IPS-15b (cell line): ENCODE data around the gene TMEM127.
"Not testable (repeated sequence)": the region's sequence is repeated elsewhere in the genome, so short reads cannot be mapped to it uniquely, and the experiment has no call there.

ENCODE experiments used
- H3K27me3 ChIP-seq: one replicate; pipeline ENCODE4 v1.6.1; 2013; ENCODE audit warnings: low read length; ENCODE audit not compliant: control insufficient read depth, insufficient read depth
- H3K36me3 ChIP-seq: one replicate; pipeline ENCODE4 v1.6.1; 2013; ENCODE audit warnings: low read length; ENCODE audit not compliant: control insufficient read depth, insufficient read depth
- H3K4me1 ChIP-seq: one replicate; pipeline ENCODE4 v1.6.1; 2013; ENCODE audit warnings: mild to moderate bottlenecking, low read length; ENCODE audit not compliant: control insufficient read depth, insufficient read depth
- H3K4me3 ChIP-seq: one replicate; pipeline ENCODE4 v1.5.1; 2013; ENCODE audit warnings: low read depth, low read length
- H3K9ac ChIP-seq: one replicate; pipeline ENCODE4 v1.6.1; 2013; ENCODE audit warnings: low read depth, mild to moderate bottlenecking, low read length
- H3K9me3 ChIP-seq: one replicate; pipeline ENCODE4 v1.6.1; 2013; ENCODE audit warnings: mild to moderate bottlenecking, low read length; ENCODE audit not compliant: control insufficient read depth, insufficient read depth

TMEM127 gene

GRCh38 chr2:96238266-96238665 lies 27.5 kb downstream of the TMEM127 start:
- peaks cover 2% of the 10 kb centered on the region for H3K4me1 ChIP-seq
- H3K4me3 ChIP-seq, result no peak overlapping the region
- H3K9ac ChIP-seq, result no peak overlapping the region
- H3K27me3 ChIP-seq, result no peaks in the 10 kb centered on the region
- no peaks in the 10 kb centered on the region for H3K36me3 ChIP-seq
- H3K9me3 ChIP-seq, result no peaks in the 10 kb centered on the region

- Histone ChIP-seq H3K9ac (no peak overlapping the region), H3K4me3 (no peak overlapping the region), H3K27me3 (no peaks in the 10 kb centered on the region), H3K9me3 (no peaks in the 10 kb centered on the region), H3K36me3 (no peaks in the 10 kb centered on the region), H3K4me1 (peaks cover 2% of the 10 kb centered on the region)
Measured at GRCh38 chr2:96236882-96237281, 28.9 kb downstream of the TMEM127 start.

GRCh38 chr2:96233880-96234316 lies 31.9 kb downstream of the TMEM127 start:
- Histone ChIP-seq H3K4me1 (no peaks in the 10 kb centered on the region), H3K9ac (no peak overlapping the region), H3K4me3 (no peak overlapping the region), H3K9me3 (no peaks in the 10 kb centered on the region), H3K36me3 (no peaks in the 10 kb centered on the region), H3K27me3 (no peaks in the 10 kb centered on the region)

- H3K4me3 ChIP-seq, result no peak overlapping the region
- no peaks in the 10 kb centered on the region for H3K4me1 ChIP-seq
- no peaks in the 10 kb centered on the region for H3K9me3 ChIP-seq
- no peaks in the 10 kb centered on the region for H3K27me3 ChIP-seq
- H3K9ac ChIP-seq, result no peak overlapping the region
- H3K36me3 ChIP-seq, result no peaks in the 10 kb centered on the region
Measured at GRCh38 chr2:96233436-96233835, 32.4 kb downstream of the TMEM127 start.

- no peak overlapping the region for H3K4me3 ChIP-seq
- no peaks in the 10 kb centered on the region for H3K27me3 ChIP-seq
- H3K9me3 ChIP-seq, result no peaks in the 10 kb centered on the region
- no peak overlapping the region for H3K9ac ChIP-seq
- H3K4me1 ChIP-seq, result no peaks in the 10 kb centered on the region
- no peaks in the 10 kb centered on the region for H3K36me3 ChIP-seq
Measured at GRCh38 chr2:96231316-96231715, 34.5 kb downstream of the TMEM127 start.

- Histone ChIP-seq H3K4me3 (no peak overlapping the region), H3K4me1 (no peaks in the 10 kb centered on the region), H3K9ac (no peak overlapping the region), H3K36me3 (no peaks in the 10 kb centered on the region), H3K27me3 (no peaks in the 10 kb centered on the region), H3K9me3 (no peaks in the 10 kb centered on the region)
Measured at GRCh38 chr2:96225016-96225533, 40.7 kb downstream of the TMEM127 start.

- not testable (repeated sequence) for H3K27me3 ChIP-seq, H3K36me3 ChIP-seq, H3K4me3 ChIP-seq, H3K4me1 ChIP-seq, H3K9ac ChIP-seq, H3K9me3 ChIP-seq
Measured at GRCh38 chr2:96221106-96221505, 44.7 kb downstream of the TMEM127 start.

- not testable (repeated sequence) for H3K4me1 ChIP-seq, H3K27me3 ChIP-seq, H3K9me3 ChIP-seq, H3K4me3 ChIP-seq, H3K36me3 ChIP-seq, H3K9ac ChIP-seq
Measured at GRCh38 chr2:96219959-96220358, 45.8 kb downstream of the TMEM127 start.

- Histone ChIP-seq H3K4me1 (no peaks in the 10 kb centered on the region), H3K9me3 (no peaks in the 10 kb centered on the region), H3K4me3 (no peak overlapping the region), H3K9ac (no peak overlapping the region), H3K27me3 (no peaks in the 10 kb centered on the region), H3K36me3 (no peaks in the 10 kb centered on the region)
Measured at GRCh38 chr2:96218508-96219131, 47.2 kb downstream of the TMEM127 start.

- no peaks in the 10 kb centered on the region for H3K9me3 ChIP-seq
- H3K9ac ChIP-seq, result no peak overlapping the region
- H3K4me3 ChIP-seq, result no peak overlapping the region
- peaks cover 4% of the 10 kb centered on the region for H3K4me1 ChIP-seq
- H3K36me3 ChIP-seq, result no peaks in the 10 kb centered on the region
- no peaks in the 10 kb centered on the region for H3K27me3 ChIP-seq
Measured at GRCh38 chr2:96214554-96214953, 51.2 kb downstream of the TMEM127 start.

- Histone ChIP-seq H3K9ac (no peak overlapping the region), H3K36me3 (no peaks in the 10 kb centered on the region), H3K4me3 (no peak overlapping the region), H3K27me3 (no peaks in the 10 kb centered on the region), H3K4me1 (peaks cover 5% of the 10 kb centered on the region), H3K9me3 (no peaks in the 10 kb centered on the region)
Measured at GRCh38 chr2:96213379-96213778, 52.4 kb downstream of the TMEM127 start.

GRCh38 chr2:96212339-96212738 lies 53.5 kb downstream of the TMEM127 start:
- peaks cover 5% of the 10 kb centered on the region for H3K4me1 ChIP-seq

More at GRCh38 chr2:96212339-96212738, 53.5 kb downstream of the TMEM127 start:
- H3K9ac ChIP-seq, result no peak overlapping the region
- peaks cover 4% of the 10 kb centered on the region for H3K36me3 ChIP-seq
- no peaks in the 10 kb centered on the region for H3K27me3 ChIP-seq
- no peak overlapping the region for H3K4me3 ChIP-seq
- H3K9me3 ChIP-seq, result no peaks in the 10 kb centered on the region
